HT1080 (cell line): ENCODE measurements around the gene TRAPPC3. TPM values are rescaled to one million over a fixed set of nuclear protein-coding genes. Genes with fewer than 3 reads are reported as not detected.
"Not testable (repeated sequence)": the region's sequence is repeated elsewhere in the genome, so short reads cannot be mapped to it uniquely, and the experiment has no call there.

ENCODE experiments used
- DNase-seq: peaks from one replicate; pipeline ENCODE4 v3.0.0-alpha.2; 2015; ENCODE audit warnings: low read depth
- polyA plus RNA-seq, 2 experiments: library from polyadenylated mRNA; depleted of rRNA; stranded (reverse); fragments of >200 nt; gene quantifications; 2 replicates each; pipeline ENCODE4 v1.2.3, GENCODE V29; 2015
- total RNA-seq: library from RNA; depleted of rRNA; stranded (reverse); fragments of >200 nt; shearing (Covaris generic); gene quantifications from 2 replicates; pipeline ENCODE4 v1.2.3, GENCODE V29; 2014; rRNA removed

TRAPPC3 gene
- total RNA-seq, result 97.2 and 112 TPM in 2 replicates
- polyA plus RNA-seq (2015; cell fraction: cytosol; rRNA removed), result 141 and 145 TPM in 2 replicates
- 75.1 and 98.2 TPM in 2 replicates for polyA plus RNA-seq (2015; cell fraction: nucleus; rRNA removed)

DNA sequence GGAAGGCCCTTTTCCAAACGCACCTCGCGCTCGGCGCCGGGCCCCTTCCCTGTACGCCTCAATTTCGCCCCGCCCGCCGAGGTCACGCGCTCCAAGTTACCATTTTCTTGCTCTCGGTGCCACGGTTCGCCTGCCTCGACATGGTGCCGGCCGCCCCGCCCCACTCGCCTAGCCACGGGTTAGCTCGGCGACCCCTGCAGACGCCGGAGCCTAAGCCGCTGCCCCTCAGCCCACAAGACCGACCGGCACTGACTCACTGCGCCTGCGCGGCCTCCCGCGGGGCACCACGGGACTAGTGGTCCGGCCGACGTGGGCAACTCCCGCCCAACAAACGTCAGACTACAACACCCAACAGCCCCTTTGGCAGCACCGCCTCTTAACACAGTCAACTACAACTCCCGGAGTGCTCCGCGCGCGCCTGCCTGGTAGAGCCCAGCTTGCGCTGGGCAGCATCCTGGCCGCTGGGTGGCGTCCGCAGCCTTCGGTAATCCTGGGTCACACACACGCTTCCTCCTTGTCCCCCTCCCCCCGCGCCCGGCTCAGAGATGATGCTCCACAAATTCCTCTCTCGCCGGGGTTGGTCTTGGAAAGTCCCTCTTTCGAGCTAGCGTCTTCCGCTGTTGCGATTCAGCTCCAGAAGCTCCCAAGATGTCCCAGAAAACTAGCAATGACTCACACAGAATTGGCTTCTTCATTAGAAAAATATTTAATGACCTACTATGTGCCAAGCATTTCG lies at the start of gene TRAPPC3:
Gene TRAPPC3 (minus strand): TSS at position 250 of the 736 bp plus-strand sequence. CDS start 108 bp downstream, at position 142.
- DNase-seq, result peak; percentile 100

DNA sequence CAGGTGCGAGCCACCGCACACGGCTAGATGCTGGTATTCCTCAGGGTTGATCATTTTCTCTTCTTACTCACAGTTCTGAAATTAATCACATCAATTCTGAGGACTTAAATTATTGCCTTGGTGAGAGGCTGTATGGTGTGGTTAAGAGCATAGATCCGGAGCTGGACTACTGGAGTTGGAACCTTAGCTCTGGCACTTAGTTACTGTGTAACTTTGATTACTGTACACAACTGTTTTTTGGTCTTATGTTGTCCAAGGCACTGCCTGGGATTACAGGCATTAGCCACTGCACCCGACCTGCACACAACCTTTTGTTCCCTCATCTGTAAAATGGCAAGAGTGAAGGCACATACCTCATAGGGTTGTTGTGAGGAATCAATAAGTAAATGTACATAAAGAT lies 49.4 kb upstream of the TRAPPC3 start:
- DNase-seq, result no peak

DNA sequence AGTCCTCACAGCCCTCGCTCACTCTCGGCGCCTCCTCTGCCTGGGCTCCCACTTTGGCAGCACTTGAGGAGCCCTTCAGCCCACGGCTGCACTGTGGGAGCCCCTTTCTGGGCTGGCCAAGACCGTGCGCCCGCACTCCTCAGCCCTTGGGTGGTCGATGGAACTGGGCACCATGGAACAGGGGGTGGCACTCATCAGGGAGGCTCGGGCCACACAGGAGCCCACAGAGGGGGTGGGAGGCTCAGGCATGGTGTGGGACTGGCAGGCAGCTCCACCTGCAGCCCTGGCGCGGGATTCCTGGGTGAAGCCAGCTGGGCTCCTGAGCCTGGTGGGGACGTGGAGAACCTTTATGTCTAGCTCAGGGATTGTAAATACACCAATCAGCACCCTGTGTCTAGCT lies 47.5 kb upstream of the TRAPPC3 start:
- not testable (repeated sequence) for DNase-seq

DNA sequence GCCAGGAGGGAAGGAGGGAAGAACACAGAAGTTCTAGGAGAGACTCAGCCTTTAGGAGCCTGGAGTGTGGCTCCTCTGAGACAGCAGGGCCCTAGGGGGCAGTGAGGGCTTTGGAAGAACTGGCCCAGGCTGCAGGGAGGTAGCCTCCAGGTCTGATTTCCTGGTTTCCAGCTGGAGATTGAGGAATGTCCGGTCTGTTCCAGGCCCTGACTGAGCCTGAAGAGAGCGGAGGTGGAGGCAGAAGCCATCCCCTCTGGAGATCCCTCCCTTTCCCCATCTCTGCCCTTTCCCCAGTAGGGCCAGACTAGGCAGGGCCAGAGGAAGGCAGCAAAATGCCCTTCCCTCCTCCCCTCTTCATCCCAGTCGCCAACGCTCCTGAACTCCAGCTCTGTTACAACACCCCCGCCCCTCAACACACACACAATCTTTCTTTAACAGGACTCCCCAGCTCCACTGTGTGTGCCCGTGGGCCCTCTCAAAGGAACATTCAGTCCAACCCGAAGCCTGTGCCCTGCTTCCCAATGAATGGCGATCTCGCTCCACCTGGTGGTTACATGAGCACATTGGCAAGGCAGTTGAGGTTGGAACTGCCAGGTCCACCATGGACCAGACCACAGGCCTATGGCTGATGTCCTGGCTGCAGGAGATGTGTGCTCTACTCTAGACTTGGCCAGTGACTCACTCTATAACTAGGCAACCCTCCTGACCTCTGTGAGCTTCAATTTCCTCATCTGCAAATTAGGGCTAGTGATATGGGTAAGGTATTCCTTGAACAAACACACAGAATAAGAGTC lies 38.7 kb upstream of the TRAPPC3 start:
- peak; percentile 92 for DNase-seq

DNA sequence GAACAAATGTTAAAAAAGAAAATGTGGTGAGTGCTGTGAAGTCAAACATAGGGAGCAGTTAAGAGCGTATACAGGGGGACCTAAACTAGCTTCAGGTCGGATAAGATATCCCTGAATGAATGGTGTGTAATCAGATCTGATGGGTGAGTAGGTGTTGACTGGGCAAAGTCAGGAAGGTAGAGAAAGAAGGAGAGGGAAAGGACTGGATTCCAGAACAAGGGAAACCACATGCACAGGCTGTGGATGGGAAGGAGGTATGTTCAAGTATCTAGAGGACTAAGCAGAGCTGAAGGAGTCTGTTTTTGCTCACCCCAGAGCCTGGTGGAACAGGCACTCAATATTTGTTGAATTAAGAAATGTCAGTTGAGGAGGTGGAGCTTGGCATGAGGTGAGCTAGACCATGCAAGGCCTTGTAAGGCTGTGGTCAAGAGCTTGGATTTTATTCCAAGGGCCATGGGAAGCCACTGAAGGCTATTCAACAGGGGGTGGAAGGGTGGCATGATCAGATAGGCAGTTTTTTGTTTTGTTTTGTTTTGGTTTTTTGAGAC lies 34.1 kb upstream of the TRAPPC3 start:
- no peak for DNase-seq

DNA sequence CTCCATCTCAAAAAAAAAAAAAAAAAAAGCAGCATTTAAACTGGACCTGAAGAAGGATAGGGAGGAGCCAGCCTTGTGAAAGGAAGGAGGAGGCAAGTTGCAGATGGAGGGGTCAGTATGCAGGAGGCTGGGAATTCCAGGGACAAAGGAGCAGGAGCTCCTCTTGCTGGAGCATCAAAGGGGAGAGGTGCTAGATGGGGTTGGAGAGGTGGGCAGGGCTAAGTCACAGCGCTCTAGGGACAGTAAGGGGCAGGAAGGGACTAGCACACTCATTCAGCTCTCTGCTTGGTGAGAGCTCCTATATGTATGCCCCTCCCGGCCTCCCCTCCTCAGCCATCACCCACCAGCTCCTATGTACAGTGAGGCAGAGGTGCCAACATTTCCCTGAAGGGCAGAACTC lies 33.4 kb upstream of the TRAPPC3 start:
- DNase-seq, result no peak

DNA sequence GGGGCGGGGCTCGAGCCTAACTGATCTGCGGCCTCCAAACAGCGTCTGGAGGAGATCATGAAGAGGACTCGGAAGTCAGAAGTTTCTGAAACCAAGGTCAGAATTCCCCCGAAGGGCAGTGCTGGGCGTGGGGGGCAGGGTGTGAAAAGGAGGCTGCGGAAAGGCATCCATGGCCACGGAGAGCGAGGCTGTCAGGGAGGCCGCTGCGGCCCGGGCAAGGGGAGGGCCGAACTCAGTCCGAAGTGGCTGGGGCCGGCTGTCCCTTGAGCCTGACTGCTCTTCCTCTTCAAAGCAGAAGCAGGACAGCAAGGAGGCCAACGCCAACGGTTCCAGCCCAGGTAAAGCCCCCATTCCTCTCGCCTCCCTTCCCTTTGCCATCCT lies 29.9 kb upstream of the TRAPPC3 start:
- no peak for DNase-seq

DNA sequence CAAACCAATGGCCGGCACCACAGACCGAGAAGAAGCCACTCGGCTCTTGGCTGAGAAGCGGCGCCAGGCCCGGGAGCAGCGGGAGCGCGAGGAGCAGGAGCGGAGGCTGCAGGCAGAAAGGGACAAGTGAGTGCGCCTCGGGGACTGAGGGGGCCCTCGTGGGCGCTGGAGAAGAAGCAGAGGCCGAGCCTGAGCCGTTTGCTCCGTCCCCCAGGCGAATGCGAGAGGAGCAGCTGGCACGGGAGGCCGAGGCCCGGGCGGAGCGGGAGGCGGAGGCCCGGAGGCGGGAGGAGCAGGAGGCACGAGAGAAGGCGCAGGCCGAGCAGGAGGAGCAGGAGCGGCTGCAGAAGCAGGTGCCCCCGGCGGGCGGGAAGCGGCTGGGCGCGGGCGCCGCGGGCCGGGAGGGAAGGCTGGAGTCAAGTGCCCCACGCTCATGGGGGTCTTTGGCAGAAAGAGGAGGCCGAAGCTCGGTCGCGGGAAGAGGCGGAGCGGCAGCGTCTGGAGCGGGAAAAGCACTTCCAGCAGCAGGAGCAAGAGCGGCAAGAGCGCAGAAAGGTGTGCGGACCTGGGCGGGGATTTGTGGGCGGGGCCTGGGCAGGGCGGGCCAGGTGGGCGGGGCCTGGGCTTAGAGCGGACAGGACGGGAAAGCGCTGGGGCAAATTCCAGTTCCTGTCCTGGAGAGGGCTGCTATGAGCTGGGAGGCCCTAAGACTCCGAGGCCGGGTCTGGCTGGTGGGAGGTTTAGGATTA lies 29.4 kb upstream of the TRAPPC3 start:
- no peak for DNase-seq

DNA sequence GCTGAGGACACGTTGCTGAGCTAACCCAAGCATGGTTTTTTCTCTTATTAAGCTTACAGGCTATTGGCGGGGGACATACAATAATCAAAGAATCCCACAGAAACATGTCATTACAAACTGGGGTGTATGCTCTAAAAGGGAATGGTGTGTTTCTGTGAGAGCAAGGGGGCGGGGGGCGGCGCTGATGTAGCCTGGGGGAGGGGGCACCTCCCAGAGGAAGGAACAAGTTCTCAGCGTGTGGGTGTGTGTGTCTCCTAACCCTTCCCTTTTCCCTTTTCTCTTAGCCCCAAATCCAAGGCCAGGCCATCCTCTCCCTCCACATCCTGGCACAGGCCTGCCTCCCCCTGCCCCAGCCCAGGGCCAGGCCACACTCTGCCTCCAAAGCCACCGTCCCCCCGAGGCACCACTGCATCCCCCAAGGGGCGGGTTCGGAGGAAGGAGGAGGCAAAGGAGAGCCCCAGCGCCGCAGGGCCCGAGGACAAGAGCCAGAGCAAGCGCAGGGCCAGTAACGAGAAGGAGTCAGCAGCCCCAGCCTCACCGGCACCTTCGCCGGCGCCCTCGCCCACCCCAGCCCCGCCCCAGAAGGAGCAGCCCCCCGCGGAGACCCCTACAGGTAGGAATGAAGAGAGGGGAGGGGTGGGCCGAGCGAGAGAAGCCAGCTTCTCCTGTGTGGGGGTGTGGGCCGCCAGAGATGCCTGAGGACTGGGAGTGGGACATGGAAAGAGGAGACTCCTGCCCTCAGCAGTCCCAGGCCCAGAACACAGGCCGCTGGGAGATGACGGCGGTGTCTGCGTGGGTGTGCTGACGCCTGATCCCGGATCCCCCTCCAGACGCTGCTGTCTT lies 28.5 kb upstream of the TRAPPC3 start:
- DNase-seq, result no peak

DNA sequence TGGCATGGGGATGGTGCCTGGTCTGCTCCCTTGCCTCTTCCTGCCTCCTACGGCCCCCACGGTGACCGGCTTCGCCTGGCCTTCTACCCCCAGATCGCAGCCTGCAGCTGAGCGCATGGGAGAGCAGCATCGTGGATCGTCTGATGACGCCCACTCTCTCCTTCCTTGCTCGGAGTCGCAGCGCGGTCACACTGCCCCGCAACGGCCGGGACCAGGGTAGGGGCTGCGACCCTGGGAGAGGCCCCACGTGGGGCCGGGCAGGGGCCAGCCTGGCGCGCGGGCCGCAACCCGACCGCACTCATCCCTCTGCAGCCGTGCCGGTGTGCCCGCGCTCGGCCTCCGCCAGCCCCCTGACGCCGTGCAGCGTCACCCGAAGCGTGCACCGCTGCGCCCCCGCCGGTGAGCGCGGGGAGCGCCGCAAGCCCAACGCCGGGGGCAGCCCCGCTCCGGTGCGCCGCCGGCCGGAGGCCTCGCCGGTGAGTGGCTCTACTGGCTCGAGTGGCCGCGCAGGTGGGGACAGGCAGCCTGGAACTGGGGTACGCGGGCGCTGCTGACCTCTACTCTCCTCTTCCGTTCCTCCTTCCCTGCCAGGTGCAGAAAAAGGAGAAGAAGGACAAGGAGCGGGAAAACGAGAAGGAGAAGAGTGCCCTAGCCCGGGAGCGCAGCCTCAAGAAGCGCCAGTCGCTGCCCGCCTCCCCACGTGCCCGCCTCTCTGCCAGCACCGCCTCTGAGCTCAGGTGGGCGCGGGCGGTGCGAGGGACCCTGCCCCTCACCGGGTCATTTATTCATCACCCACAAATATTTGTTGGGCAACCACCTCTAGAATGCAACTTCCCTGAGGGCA lies 27.0 kb upstream of the TRAPPC3 start:
- no peak for DNase-seq

DNA sequence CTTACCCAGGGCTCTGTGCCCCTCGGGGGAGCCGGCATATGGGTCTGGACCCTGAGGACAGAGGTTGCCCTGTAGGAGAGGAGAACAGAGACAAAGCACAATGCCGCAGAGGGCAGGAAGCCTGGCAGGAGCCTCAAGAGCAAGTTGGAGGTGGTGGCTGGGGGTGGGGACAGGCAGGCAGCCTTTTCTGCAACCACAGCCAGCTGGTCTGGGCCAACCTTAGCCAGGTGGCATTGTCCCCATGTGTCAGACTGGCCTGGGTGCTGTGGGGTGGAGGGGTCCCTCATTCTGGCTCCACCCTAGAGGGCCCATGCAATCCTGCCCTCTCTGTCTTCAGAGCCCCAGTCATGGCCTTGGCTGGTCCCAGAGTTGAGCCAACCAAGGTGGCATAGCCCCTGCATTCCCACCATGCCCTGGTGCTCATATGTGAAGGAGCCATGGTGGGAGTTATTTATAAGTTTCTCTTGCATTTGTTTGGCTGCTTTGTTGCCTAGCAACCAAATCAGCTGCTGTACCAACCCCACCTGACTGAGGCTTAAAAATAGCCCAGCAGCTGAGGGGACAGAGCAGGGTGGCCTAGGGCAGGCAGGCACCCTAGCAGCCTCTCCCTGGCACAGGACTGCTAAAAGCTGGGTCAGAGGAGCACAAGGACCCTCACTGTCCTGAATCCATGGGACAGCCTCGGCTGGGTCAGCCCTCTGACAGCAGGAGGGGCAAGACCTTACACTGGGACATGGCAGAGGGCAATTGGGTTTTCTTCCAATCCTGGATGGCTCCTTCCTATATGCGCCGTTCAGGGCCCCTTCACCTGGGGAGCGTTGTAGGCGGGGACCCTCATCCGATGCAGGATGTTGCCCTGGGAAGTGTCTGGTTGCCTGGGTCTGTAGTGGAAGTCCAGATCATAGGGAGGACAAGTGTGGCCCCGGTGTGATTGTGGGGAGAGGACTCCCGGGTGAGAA lies 26.1 kb upstream of the TRAPPC3 start:
- DNase-seq, result no peak

DNA sequence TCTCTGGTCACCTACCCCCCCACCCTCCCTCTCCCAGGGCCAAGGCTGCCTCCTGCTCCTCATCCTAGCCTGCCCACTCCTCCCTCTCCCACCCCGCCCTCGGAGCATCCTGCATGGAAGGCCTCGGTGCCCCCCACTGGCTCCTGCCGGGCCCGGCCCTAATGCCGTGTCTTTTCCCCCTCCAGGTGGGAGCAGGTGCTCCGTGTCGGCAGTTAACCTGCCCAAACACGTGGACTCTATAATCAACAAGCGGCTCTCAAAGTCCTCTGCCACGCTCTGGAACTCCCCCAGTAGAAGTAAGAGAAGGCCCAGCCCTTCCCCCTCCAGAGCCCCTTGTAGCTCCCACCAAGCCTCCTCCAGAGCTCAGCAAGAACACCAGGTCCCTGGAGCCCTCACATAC lies 25.4 kb upstream of the TRAPPC3 start:
- no peak for DNase-seq

DNA sequence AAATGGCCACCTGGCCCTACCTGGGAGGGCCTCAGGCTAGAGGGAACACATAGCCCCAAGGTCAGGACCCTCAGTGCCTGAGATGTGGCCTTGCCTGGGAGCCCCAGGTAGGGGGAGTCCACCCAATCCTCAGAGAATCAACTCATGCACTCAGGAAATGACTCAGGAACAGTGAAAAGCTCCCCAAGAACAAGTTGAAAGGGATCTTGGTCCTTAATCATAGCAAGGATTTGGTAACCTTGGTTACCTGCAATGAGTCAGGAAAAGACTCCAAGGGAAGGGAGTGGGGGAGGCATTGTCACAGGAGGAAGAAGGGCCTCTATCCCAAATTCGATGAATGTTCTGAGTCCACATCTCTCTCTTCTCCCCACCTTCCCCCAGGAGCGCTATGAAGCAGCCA lies 23.7 kb upstream of the TRAPPC3 start:
- DNase-seq, result peak; percentile 95

DNA sequence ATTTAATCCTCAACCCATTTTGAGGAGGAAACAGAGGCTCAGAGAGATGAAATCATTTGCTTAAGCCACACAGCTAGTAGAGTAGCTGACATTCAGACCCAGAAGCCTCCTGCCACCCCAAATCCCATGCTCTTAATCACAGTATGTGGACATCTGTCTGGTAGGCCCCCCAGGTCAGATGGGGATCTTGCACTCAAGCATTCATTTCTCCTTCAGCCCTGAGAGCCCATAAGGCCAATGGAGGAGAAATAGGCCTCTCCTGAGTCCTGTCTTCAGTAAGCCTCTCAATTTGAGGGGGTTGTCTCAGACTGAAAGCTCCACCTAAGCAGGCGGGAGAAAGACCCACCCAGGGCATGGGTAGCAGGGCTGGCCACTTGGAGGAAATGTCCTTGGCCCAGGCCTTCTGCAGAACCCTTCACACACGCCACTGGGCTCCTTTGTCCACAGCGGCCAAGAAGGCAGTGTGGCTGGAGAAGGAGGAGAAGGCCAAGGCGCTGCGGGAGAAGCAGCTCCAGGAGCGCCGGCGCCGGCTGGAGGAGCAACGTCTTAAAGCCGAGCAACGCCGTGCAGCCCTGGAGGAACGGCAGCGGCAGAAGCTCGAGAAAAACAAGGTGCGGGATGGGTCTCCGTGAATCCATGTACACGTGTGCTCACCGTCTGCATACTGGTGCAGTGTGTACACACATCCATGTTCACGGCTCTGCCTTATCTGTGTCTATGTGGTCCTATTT lies 22.9 kb upstream of the TRAPPC3 start:
- DNase-seq, result no peak

DNA sequence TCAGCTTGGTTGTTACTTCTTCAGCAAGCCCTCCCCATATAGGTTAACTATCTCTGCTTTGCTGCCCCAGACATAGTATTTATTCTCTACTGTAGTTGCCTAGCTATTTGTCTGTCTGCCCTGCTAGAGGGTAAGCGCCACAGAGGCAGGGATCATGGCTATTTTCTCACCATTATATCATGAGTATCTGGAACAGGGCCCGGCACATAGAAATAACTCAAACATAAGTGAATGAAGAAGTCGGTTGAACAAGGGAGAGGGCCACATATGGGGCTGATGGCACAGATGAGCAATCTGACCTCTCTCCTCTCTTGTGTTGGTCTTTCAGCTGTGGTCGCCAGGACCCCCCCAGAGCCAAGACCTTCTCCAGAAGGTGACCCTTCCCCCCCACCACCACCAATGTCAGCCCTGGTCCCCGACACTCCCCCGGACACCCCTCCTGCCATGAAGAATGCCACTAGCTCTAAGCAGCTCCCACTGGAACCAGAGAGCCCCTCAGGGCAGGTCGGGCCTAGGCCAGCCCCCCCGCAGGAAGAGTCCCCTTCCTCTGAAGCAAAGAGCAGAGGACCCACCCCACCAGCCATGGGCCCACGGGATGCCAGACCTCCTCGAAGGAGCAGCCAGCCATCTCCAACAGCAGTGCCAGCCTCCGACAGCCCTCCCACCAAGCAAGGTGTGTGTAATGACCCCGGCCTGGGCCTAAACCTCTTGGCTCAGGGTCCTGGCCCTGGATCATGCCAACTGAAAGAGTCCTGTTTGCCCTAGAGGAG lies 21.5 kb upstream of the TRAPPC3 start:
- no peak for DNase-seq

DNA sequence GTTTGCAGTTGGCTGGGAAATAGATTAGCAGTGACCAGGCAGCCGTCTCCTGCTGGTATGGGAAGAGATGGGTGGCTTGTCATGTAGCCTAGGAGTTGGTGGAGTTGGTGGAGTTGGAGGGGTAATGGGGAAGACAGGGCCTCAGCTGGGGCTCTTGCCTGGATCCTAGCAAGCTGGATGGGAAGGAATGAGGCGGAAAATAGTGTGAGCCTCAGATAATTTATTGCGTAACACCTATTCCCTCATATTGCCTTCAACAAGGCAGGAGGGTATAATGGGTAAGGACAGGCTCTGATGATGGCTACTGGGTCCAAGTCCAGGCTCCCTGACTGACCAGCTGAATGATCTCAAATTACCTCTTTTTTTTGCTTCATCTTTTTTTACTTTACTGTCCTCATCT lies 19.2 kb upstream of the TRAPPC3 start:
- DNase-seq, result no peak
